ENCODE results near the gene C7orf25.

Gene C7orf25

GRCh38 chr7:42907316-42907715 is 4.6 kb downstream of the C7orf25 start:
- no peak for TF ChIP-seq CTCF (IDR thresholded peaks at IDR 0.05; ENCODE audit: low read length)
- TF ChIP-seq EZH2phosphoT487 (IDR thresholded peaks at IDR 0.05; ENCODE audit: low read length), result no peak
- TF ChIP-seq EZH2 (optimal IDR thresholded peaks at IDR 0.05; ENCODE audit: low read depth, low read length), result no peak
- H3K4me1 ChIP-seq (ENCODE audit: low read length), result peaks cover 2% of the 10 kb centered on the region
- no peak overlapping the region for H3K4me2 ChIP-seq (ENCODE audit: low read depth, low read length)
- no peaks in the 10 kb centered on the region for H3K36me3 ChIP-seq (replicated peaks; ENCODE audit: insufficient read depth, low read length)
- no peaks in the 10 kb centered on the region for H3F3A ChIP-seq (ENCODE audit: insufficient read depth, low read length)
- no peak overlapping the region for H3K9ac ChIP-seq (ENCODE audit: low read length)
- no peak overlapping the region for H2AFZ ChIP-seq (ENCODE audit: low read length)
- H3K4me3 ChIP-seq (ENCODE audit: low read length), result no peak overlapping the region
- H3K27me3 ChIP-seq (replicated peaks; ENCODE audit: insufficient read depth, low read length), result no peaks in the 10 kb centered on the region
- no peaks in the 10 kb centered on the region for H3K9me3 ChIP-seq (replicated peaks; ENCODE audit: insufficient read depth, low read length)
- no peaks in the 10 kb centered on the region for H4K20me1 ChIP-seq (ENCODE audit: insufficient read depth, low read length)
- H3K27ac ChIP-seq (ENCODE audit: low read length), result no peak overlapping the region
- no peaks in the 10 kb centered on the region for H3K9me2 ChIP-seq (replicated peaks; ENCODE audit: insufficient read depth, low read length)
- no peaks in the 10 kb centered on the region for H3K79me2 ChIP-seq (ENCODE audit: low read length)
- DNase-seq, result no peak

DNA sequence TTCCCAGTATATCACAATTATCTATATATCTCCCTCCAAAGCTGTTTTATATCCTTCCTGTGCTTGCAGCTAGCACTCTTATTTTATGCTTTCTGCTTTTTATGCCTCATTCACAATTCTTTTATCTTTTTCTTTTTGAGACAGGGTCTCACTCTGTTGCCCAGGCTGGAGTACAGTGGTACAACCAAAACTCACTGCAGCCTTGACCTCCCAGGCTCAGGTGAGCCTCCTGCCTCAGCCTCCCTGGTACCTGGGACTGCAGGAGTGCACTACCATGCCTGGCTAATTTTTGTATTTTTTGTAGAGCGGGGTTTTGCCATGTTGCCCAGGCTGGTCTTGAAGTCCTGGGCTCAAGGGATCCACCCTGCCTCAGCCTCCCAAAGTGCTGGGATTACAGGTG is 5.7 kb downstream of the C7orf25 start:
- no peak overlapping the region for H3K9ac ChIP-seq (ENCODE audit: low read length)
- no peak overlapping the region for H2AFZ ChIP-seq (ENCODE audit: low read length)
- no peaks in the 10 kb centered on the region for H3F3A ChIP-seq (ENCODE audit: insufficient read depth, low read length)
- no peaks in the 10 kb centered on the region for H4K20me1 ChIP-seq (ENCODE audit: insufficient read depth, low read length)
- H3K4me2 ChIP-seq (ENCODE audit: low read depth, low read length), result no peak overlapping the region
- H3K27ac ChIP-seq (ENCODE audit: low read length), result no peak overlapping the region
- H3K4me3 ChIP-seq (ENCODE audit: low read length), result no peak overlapping the region
- no peaks in the 10 kb centered on the region for H3K9me3 ChIP-seq (replicated peaks; ENCODE audit: insufficient read depth, low read length)
- no peak for DNase-seq
- no peaks in the 10 kb centered on the region for H3K79me2 ChIP-seq (ENCODE audit: low read length)
- H3K27me3 ChIP-seq (replicated peaks; ENCODE audit: insufficient read depth, low read length), result no peaks in the 10 kb centered on the region
- no peak for TF ChIP-seq CTCF (IDR thresholded peaks at IDR 0.05; ENCODE audit: low read length)
- TF ChIP-seq EZH2phosphoT487 (IDR thresholded peaks at IDR 0.05; ENCODE audit: low read length), result no peak
- no peak for TF ChIP-seq EZH2 (optimal IDR thresholded peaks at IDR 0.05; ENCODE audit: low read depth, low read length)
- H3K36me3 ChIP-seq (replicated peaks; ENCODE audit: insufficient read depth, low read length), result no peaks in the 10 kb centered on the region
- H3K9me2 ChIP-seq (replicated peaks; ENCODE audit: insufficient read depth, low read length), result no peaks in the 10 kb centered on the region
- H3K4me1 ChIP-seq (ENCODE audit: low read length), result no peaks in the 10 kb centered on the region

- no peak for TF ChIP-seq EZH2phosphoT487 (IDR thresholded peaks at IDR 0.05; ENCODE audit: low read length)
- no peak for TF ChIP-seq CTCF (IDR thresholded peaks at IDR 0.05; ENCODE audit: low read length)
- TF ChIP-seq EZH2 (optimal IDR thresholded peaks at IDR 0.05; ENCODE audit: low read depth, low read length), result no peak
- H3K9me3 ChIP-seq (replicated peaks; ENCODE audit: insufficient read depth, low read length), result no peaks in the 10 kb centered on the region
- H4K20me1 ChIP-seq (ENCODE audit: insufficient read depth, low read length), result no peaks in the 10 kb centered on the region
- H2AFZ ChIP-seq (ENCODE audit: low read length), result no peak overlapping the region
- H3K4me3 ChIP-seq (ENCODE audit: low read length), result no peak overlapping the region
- H3K4me2 ChIP-seq (ENCODE audit: low read depth, low read length), result no peak overlapping the region
- no peaks in the 10 kb centered on the region for H3K4me1 ChIP-seq (ENCODE audit: low read length)
- no peak for DNase-seq
- no peaks in the 10 kb centered on the region for H3K27me3 ChIP-seq (replicated peaks; ENCODE audit: insufficient read depth, low read length)
- no peaks in the 10 kb centered on the region for H3K36me3 ChIP-seq (replicated peaks; ENCODE audit: insufficient read depth, low read length)
- no peak overlapping the region for H3K27ac ChIP-seq (ENCODE audit: low read length)
- no peak overlapping the region for H3K9ac ChIP-seq (ENCODE audit: low read length)
- H3F3A ChIP-seq (ENCODE audit: insufficient read depth, low read length), result no peaks in the 10 kb centered on the region
- H3K9me2 ChIP-seq (replicated peaks; ENCODE audit: insufficient read depth, low read length), result no peaks in the 10 kb centered on the region
- no peaks in the 10 kb centered on the region for H3K79me2 ChIP-seq (ENCODE audit: low read length)
Observed at GRCh38 chr7:42902331-42902730, 9.5 kb downstream of the C7orf25 start.

Data from MM.1S (cell line).